Testis (tissue), 2 donors: ENCODE data around the gene KCNQ1OT1.

Experiments used
- POLR2A ChIP-seq: fragments of 450-650 bp; IDR thresholded peaks from one replicate; pipeline ENCODE4 v1.6.1; 2017; ENCODE audit warnings: antibody characterized with exemption, mild to moderate bottlenecking, moderate library complexity
- TF ChIP-seq, protein P1 (sequence below), 3 experiments: fragments of 450-650 bp in 2 of 3; fragments of 200-600 bp in 1 of 3; sonication (generic) in 1 of 3; IDR thresholded peaks; one replicate each; pipeline ENCODE4 v1.5.1; 2016 to 2019; ENCODE audit warnings: antibody characterized with exemption in 3 of 3, mild to moderate bottlenecking in 2 of 3, moderate library complexity in 1 of 3

DNA sequence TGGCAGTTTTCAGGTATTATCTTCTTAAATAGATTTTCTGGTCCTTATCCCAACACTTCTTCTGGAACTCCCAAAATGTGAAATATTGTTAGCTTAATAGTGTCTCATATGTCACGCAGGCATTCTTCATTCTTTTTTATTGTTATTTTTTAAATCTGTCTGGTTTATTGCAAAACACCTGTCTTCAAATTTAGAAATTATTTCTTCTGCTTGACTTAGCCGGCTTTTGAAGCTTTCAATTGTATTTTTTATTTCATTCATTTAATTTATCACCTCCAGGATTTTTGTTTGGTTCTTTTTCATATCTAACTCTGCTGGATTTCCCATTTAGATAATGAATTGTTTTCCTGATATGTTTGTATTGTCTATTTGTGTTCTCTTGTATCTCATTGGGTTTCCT, 49.9 kb downstream of the KCNQ1OT1 start:
- TF ChIP-seq, protein P1, sequence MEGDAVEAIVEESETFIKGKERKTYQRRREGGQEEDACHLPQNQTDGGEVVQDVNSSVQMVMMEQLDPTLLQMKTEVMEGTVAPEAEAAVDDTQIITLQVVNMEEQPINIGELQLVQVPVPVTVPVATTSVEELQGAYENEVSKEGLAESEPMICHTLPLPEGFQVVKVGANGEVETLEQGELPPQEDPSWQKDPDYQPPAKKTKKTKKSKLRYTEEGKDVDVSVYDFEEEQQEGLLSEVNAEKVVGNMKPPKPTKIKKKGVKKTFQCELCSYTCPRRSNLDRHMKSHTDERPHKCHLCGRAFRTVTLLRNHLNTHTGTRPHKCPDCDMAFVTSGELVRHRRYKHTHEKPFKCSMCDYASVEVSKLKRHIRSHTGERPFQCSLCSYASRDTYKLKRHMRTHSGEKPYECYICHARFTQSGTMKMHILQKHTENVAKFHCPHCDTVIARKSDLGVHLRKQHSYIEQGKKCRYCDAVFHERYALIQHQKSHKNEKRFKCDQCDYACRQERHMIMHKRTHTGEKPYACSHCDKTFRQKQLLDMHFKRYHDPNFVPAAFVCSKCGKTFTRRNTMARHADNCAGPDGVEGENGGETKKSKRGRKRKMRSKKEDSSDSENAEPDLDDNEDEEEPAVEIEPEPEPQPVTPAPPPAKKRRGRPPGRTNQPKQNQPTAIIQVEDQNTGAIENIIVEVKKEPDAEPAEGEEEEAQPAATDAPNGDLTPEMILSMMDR (IDR thresholded peaks at IDR 0.05): no peak
- no peak for TF ChIP-seq POLR2A
